HG03060 (cell line): ENCODE results near the gene MRLN.

Experiments used
- ATAC-seq: cut with Tn5 transposase; IDR thresholded peaks from one replicate; pipeline ENCODE4 v1.9.1; 2021; ENCODE audit warnings: low read depth, moderate number of reproducible peaks; ENCODE audit not compliant: unreplicated experiment

Gene MRLN

DNA sequence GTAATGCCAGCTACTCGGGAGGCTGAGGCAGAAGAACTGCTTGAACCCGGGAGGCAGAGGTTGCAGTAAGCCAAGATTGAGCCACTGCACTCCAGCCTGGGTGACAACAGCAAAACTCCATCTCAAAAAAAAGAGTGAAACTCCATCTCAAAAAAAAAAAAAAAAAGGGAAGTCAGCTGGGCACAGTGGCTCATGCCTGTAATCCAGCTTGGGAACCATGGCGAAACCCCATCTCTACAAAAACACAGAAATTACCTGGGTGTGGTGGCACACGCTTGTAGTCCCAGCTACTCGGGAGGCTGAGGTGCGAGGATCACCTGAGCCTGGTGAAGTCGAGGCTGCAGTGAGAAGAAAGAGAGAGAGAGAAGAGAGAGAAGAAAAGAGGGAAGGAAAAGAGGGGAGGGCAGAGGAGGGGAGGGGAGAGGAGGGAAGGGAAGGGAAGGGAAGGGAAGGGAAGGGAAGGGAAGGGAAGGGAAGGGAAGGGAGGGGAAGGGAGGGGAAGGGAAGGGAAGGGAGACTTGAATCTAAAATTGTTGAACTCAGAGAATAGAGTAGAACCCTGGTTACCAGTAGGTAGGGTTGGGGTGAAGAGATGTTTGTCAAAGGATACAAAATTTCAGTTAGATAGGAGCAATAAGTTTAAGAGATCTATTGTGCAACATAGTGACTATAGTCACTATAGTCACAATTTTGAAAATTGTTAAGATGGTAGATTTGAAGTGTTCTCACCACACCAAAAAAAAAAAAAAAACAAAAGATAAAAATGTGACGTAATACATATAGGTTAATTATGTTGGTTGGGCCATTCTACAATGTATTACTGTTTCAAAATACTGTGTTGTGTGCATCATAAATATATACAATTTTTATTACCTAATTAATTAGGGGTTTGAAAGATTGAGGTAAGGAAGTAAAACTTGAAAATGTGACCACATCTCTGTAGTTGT is 46.1 kb downstream of the MRLN start:
- no peak for ATAC-seq

DNA sequence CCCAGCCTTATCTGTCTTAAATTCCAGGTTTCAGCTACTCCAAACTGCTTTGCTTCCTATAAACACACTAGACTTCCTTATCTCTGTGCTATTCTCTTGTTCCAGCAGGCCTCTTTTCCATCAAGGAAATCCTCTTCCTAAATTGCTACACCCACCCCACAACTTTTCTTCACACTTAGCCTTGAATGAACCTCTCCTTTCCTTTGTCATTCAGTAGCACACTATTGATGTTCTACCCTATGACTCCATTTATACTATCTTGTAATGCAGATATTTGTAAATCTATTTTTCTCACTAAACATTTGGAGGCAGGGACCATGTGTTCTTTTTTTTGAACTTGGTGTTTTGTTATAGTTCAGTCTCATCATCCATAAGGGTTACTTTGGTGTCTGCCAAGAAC is 47.3 kb downstream of the MRLN start:
- ATAC-seq: no peak

DNA sequence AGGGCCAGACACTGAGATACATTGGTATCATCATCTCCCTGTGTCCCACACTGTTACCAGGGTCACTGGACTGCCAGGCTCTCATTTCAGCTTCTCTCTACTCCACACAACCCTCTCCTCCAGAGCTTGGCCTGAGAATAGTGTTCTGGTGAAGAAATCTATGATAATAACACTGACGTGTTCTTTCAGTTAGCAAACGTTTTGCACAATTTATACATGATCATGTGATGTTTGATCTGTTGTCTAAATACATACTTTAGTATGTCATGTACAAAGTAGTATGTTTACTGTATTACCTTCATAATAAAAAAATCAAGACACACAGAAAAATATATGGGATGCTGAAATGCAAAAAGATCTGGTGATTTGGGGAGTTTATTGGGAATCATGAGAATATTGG is 48.6 kb downstream of the MRLN start:
- ATAC-seq: no peak

- no peak for ATAC-seq
Observed at GRCh38 chr10:59702347-59702746, 50.9 kb downstream of the MRLN start.

GRCh38 chr10:59700709-59701108 is 52.5 kb downstream of the MRLN start:
- ATAC-seq: no peak

DNA sequence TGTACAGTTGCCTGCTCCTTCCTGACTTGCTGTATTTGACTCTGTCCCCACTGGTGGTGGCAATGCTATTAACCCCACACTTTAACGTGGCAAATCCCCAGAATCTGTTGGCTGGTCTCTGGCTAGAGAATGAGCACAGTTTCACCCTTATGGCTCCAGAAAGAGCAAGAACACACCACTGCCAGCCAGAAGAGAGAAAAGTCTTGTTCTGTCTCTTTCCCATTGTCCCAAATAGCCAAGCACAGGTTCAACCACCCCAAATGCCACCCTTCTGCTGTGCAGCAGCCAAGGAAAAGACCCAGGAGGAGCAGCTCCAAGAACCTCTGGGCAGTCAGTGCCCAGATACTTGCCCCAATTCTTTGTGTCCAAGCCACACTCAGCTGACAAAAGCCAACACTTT is 54.9 kb downstream of the MRLN start:
- ATAC-seq: no peak

GRCh38 chr10:59695637-59696036 is 57.6 kb downstream of the MRLN start:
- no peak for ATAC-seq

DNA sequence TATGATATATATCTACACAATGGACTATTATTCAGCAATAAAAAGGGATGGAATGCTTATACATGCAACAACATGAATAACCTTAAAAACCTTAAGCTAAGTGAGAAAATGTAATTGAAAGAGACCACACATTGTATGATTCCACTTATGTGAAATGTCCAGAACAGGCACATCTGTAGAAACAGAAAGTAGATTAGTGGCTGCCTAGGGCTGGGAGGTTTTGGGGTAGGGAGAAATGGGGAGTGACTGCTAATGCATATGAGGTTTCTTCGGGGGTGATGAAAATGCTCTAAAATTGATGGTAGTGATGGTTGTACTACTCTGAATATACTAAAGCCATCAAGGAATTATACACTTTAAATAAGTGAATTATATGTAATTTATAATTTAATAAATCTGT is 58.3 kb downstream of the MRLN start:
- ATAC-seq: no peak

DNA sequence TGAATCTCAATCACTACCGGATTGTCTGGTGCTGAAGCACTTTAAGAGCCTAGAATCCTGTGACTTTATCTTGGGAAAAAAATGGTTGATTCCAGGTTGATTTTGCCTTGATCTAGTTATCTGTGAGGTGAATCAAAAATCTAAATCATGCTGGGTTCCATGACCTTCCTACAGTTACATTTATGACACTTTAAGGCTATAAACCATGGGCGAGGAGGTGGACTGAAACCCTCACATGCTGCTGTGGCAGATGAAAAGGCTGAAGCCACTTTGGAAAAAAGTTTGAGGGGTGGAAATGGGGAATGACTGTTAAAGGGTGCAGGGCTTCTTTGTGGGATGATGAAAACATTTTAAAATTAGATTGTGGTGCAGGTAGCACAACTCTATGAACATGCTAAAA is 61.1 kb downstream of the MRLN start:
- no peak for ATAC-seq

- ATAC-seq: no peak
Observed at GRCh38 chr10:59688921-59689351, 64.3 kb downstream of the MRLN start.

GRCh38 chr10:59687657-59688056 is 65.6 kb downstream of the MRLN start:
- ATAC-seq: no peak
